Omental fat pad (tissue), 4 donors: ENCODE results near the gene ADAM12. TPM values are rescaled to one million over a fixed set of nuclear protein-coding genes. Genes with fewer than 3 reads are reported as not detected.
A peak's percentile ranks its signal among the peaks of the same experiment; 100 is the strongest.

Experiments used
- ATAC-seq: fragments of 150-250 bp; one replicate; pipeline ENCODE4 v1.9.1; 2016; ENCODE audit warnings: mild to moderate bottlenecking, moderate library complexity; ENCODE audit not compliant: low FRiP score
- DNase-seq: peaks from one replicate; pipeline ENCODE4 v3.0.0-alpha.2; 2019; ENCODE audit warnings: low spot score
- CTCF ChIP-seq, 3 donors: fragments of 450-650 bp; IDR thresholded peaks; one replicate each; pipeline ENCODE4 v1.5.1; 2016 to 2017; ENCODE audit warnings: antibody characterized with exemption in 3 of 3, mild to moderate bottlenecking in 3 of 3, moderate library complexity in 2 of 3
- total RNA-seq, 4 donors: library from RNA; depleted of rRNA; stranded (reverse); fragments of >200 nt; gene quantifications; one replicate each; pipeline ENCODE4 v1.1.0, GENCODE V29; 2016

The ADAM12 gene
- total RNA-seq, 4 donors from 2014 or later: 4.9 to 24.4 (median 10.9) TPM

- no peak for DNase-seq
- ATAC-seq: no peak
- no peak for TF ChIP-seq CTCF (IDR thresholded peaks at IDR 0.05)
Observed at GRCh38 chr10:126064512-126064911, 323.8 kb downstream of the ADAM12 start.

GRCh38 chr10:126063353-126063791 lies 324.9 kb downstream of the ADAM12 start:
- DNase-seq (no peak), ATAC-seq (no peak)
- no peak for TF ChIP-seq CTCF (IDR thresholded peaks at IDR 0.05)

- ATAC-seq (peak; percentile 71), DNase-seq (peak; percentile 66)
- no peak for TF ChIP-seq CTCF (IDR thresholded peaks at IDR 0.05)
Observed at GRCh38 chr10:126062131-126063032, 325.9 kb downstream of the ADAM12 start.

GRCh38 chr10:126061526-126061925 lies 326.8 kb downstream of the ADAM12 start:
- TF ChIP-seq CTCF (IDR thresholded peaks at IDR 0.05): no peak
- ATAC-seq: no peak
- DNase-seq: no peak

GRCh38 chr10:126060261-126060931 lies 327.9 kb downstream of the ADAM12 start:
- no peak for TF ChIP-seq CTCF (IDR thresholded peaks at IDR 0.05)
- ATAC-seq (no peak), DNase-seq (no peak)

GRCh38 chr10:126059076-126059826 lies 329.0 kb downstream of the ADAM12 start:
- TF ChIP-seq CTCF (IDR thresholded peaks at IDR 0.05): no peak
- ATAC-seq: no peak

More at GRCh38 chr10:126059076-126059826, 329.0 kb downstream of the ADAM12 start:
- no peak for DNase-seq
